K562 (cell line): ENCODE measurements around the gene ATAD3B. TPM values are rescaled to one million over a fixed set of nuclear protein-coding genes. Genes with fewer than 3 reads are reported as not detected.

ENCODE experiments used
- ESRRB ChIP-seq: fragments of 250-450 bp; sonication (Bioruptor Pico); IDR thresholded peaks from 2 replicates; pipeline ENCODE4 v1.5.0; 2020; ENCODE audit warnings: mild to moderate bottlenecking, moderate library complexity, borderline replicate concordance
- FOXK1 ChIP-seq: sonication (generic); formaldehyde crosslinking; IDR thresholded peaks from 2 replicates; pipeline ENCODE4 v1.8.0; 2022; ENCODE audit warnings: missing genetic modification reagents, mild to moderate bottlenecking, borderline replicate concordance
- ILF3 ChIP-seq: fragments of 450-650 bp; IDR thresholded peaks from 2 replicates; pipeline ENCODE4 v1.6.1; 2018; ENCODE audit warnings: antibody characterized with exemption, mild to moderate bottlenecking, moderate library complexity, borderline replicate concordance
- MGA ChIP-seq: fragments of 450-650 bp; IDR thresholded peaks from 2 replicates; pipeline ENCODE4 v1.6.1; 2016; ENCODE audit warnings: mild to moderate bottlenecking, moderate library complexity
- RFX7 ChIP-seq: fragments of 250-450 bp; sonication (Bioruptor Pico); IDR thresholded peaks from 2 replicates; pipeline ENCODE4 v1.5.1; 2021; ENCODE audit warnings: mild to moderate bottlenecking
- SNRNP70 ChIP-seq: fragments of 200-400 bp; formaldehyde crosslinking; optimal IDR thresholded peaks from 2 replicates; pipeline ENCODE3; 2017; ENCODE audit warnings: low read depth, low read length
- TSHZ1 ChIP-seq: fragments of 250-450 bp; sonication (Bioruptor Pico); IDR thresholded peaks from 2 replicates; pipeline ENCODE4 v1.4.0; 2020; ENCODE audit warnings: mild to moderate bottlenecking, moderate library complexity
- polyA plus RNA-seq, 8 experiments: library from polyadenylated mRNA; depleted of rRNA in 4 of 8; stranded (reverse) in 5 of 8; unstranded in 3 of 8; fragments of >200 nt; fragmentation: Nextera tagmentation in 2 of 8; fragmentation: Illumina TruSeq in 1 of 8; extraction: Ambion mirVana in 2 of 8; extraction: Trizol in 1 of 8; gene quantifications; 2 replicates each; pipeline versions ENCODE4 v1.2.1 to v1.2.3, GENCODE V29; 2011 to 2014; ENCODE audit warnings: inconsistent platforms in 1 of 8, missing spikeins in 1 of 8
- total RNA-seq, 7 experiments: library from RNA; depleted of rRNA in 6 of 7; stranded (reverse); fragments of >200 nt in 6 of 7; fragmentation: Illumina TruSeq in 2 of 7; extraction: Trizol in 2 of 7; gene quantifications; 2 replicates each; pipeline versions ENCODE4 v1.2.1 to v1.2.3, GENCODE V29; 2011 to 2021; ENCODE audit warnings: low replicate concordance in 1 of 7
- TF ChIP-seq, protein P1 (sequence below): fragments of 250-450 bp; sonication (Bioruptor Pico); IDR thresholded peaks from 2 replicates; pipeline ENCODE4 v1.5.0; 2021; ENCODE audit warnings: mild to moderate bottlenecking, moderate library complexity

ATAD3B gene
- total and polyA plus RNA-seq, 9 of the 15 experiments (the other 6 are each of a cell fraction or from before 2014, with no cell fraction given), result 0.07 to 113 (median 27.7) TPM

- TF ChIP-seq TSHZ1, result peak; percentile 86
- TF ChIP-seq, protein P1, sequence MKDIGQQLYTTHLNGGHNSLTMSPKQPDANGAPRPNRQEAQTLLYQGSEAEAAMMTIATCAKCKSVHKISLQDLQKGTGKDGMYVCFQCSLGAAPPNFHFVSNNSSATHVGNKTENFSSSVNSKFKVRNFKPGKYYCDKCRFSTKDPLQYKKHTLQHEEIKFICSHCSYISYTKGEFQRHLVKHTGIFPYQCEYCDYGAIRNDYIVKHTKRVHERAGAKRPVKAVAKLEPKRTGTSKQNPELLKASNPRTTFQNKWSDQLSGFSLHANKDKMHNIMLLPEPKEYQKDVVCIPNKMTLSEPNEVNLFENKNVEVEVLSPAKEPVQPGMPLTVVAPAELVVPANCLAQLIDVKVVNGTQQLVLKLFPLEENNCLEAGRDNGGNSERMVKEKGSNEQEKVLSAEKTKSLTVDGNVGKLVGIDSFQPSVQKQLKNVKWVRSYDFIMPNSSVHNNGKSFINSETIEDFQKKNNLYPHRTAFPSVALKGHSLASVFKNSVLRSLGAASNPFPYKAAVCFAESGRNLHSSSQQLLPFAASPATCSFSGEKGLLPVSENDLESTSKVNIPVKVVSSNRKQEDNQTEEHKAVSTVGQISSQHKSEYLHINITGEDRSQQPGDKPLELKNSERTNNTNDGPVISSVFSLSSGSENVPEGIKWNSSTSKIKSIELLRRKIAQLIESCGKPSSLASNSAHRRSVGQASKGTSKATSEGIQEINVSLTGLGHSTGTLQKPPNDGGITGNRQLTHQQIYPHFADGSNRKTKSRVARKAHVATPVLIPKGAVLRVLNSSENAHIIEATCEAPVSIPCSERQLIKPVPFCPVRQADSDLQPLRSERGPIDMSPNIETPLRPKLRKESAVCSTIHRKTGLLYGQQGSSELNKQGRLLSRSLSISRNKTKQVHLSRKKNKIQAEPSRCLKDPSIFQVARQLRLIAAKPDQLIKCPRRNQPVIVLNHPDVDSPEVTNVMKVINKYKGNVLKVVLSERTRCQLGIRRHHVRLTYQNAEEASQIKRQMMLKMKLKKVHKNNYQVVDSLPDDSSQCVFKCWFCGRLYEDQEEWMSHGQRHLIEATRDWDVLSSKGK (CRISPR knock-in tag), result no peak
- no peak for TF ChIP-seq RFX7
- TF ChIP-seq MGA, result no peak
- TF ChIP-seq FOXK1, result no peak
- no peak for TF ChIP-seq SNRNP70
- TF ChIP-seq ILF3, result no peak
- TF ChIP-seq ESRRB, result no peak
These were observed 48.9 kb upstream of the ATAD3B start (continued) for GRCh38 chr1:1422465-1423244.
